ENCODE results near the gene IMPDH1. TPM values are rescaled to one million over a fixed set of nuclear protein-coding genes. Genes with fewer than 3 reads are reported as not detected.

The IMPDH1 gene
- total and polyA plus RNA-seq, 9 of the 15 experiments (the other 6 are each of a cell fraction or from before 2014, with no cell fraction given): 0.80 to 118 (median 64.3) TPM

DNA sequence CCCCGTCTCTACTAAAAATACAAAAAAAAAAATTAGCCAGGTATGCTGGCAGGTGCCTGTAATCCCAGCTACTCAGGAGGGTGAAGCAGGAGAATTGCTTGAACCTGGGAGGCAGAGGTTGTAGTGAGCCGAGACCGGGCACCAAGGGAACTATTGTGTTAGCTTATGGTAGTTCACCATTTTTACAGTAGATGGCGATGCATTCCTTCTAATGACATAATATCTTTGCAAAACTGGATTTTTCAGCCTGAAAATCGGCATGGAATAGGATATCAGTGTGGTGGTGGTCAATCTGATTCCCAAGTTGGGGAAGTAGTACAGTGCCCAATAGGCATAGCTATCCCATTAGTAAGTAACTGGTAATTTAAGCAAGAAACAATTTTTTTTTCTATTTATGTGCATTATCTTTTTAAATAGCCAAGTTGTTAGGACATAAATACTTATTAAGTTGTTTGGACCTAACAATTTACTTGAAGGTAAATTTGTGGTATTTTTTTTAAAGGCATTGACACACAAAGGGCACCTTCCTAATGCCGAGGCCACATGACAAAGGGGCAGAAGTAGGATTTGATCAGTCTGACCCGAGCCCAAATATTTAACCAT is 17.6 kb upstream of the IMPDH1 start (continued):
- TF ChIP-seq LCOR (CRISPR knock-in tag; IDR thresholded peaks at IDR 0.05) (no peak), MTA2 (IDR thresholded peaks at IDR 0.05; ENCODE audit: low read depth) (no peak), RBM39 (optimal IDR thresholded peaks at IDR 0.05; ENCODE audit: low read depth, low read length) (no peak), SRF (CRISPR knock-in tag; IDR thresholded peaks at IDR 0.05) (peak in 1 of 2 experiments; percentile 30; a peak in 1 of 4 replicates), ZNF165 (CRISPR knock-in tag; IDR thresholded peaks at IDR 0.05; ENCODE audit: borderline replicate concordance) (no peak), HMGN3 (IDR thresholded peaks at IDR 0.05; ENCODE audit: borderline replicate concordance, extremely low read depth, insufficient read length, low read depth, low read length) (no peak), RFX1 (IDR thresholded peaks at IDR 0.05) (peak; percentile 17; the same call in 1 of the 2 replicates), ZNF41 (CRISPR knock-in tag; conservative IDR thresholded peaks at IDR 0.05) (no peak), FOXA3 (CRISPR knock-in tag; conservative IDR thresholded peaks at IDR 0.05 in 1 of 2, IDR thresholded peaks at IDR 0.05 in 1 of 2) (no peak), KLF1 (tag; IDR thresholded peaks at IDR 0.05) (0 out of 2 replicates have a peak, but pooled peaks have one; percentile 19), RAD21 (CRISPR knock-in tag; conservative IDR thresholded peaks at IDR 0.05 in 1 of 2, IDR thresholded peaks at IDR 0.05 in 1 of 2) (peak; percentile 96 to 98), MEF2A (IDR thresholded peaks at IDR 0.05; ENCODE audit: control insufficient read depth, low read depth, low read length) (no peak), KLF6 (CRISPR knock-in tag; IDR thresholded peaks at IDR 0.05; ENCODE audit: borderline replicate concordance) (no peak)
- TF ChIP-seq, protein P1, sequence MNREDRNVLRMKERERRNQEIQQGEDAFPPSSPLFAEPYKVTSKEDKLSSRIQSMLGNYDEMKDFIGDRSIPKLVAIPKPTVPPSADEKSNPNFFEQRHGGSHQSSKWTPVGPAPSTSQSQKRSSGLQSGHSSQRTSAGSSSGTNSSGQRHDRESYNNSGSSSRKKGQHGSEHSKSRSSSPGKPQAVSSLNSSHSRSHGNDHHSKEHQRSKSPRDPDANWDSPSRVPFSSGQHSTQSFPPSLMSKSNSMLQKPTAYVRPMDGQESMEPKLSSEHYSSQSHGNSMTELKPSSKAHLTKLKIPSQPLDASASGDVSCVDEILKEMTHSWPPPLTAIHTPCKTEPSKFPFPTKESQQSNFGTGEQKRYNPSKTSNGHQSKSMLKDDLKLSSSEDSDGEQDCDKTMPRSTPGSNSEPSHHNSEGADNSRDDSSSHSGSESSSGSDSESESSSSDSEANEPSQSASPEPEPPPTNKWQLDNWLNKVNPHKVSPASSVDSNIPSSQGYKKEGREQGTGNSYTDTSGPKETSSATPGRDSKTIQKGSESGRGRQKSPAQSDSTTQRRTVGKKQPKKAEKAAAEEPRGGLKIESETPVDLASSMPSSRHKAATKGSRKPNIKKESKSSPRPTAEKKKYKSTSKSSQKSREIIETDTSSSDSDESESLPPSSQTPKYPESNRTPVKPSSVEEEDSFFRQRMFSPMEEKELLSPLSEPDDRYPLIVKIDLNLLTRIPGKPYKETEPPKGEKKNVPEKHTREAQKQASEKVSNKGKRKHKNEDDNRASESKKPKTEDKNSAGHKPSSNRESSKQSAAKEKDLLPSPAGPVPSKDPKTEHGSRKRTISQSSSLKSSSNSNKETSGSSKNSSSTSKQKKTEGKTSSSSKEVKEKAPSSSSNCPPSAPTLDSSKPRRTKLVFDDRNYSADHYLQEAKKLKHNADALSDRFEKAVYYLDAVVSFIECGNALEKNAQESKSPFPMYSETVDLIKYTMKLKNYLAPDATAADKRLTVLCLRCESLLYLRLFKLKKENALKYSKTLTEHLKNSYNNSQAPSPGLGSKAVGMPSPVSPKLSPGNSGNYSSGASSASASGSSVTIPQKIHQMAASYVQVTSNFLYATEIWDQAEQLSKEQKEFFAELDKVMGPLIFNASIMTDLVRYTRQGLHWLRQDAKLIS (CRISPR knock-in tag; IDR thresholded peaks at IDR 0.05): no peak
- TF ChIP-seq, protein P2, sequence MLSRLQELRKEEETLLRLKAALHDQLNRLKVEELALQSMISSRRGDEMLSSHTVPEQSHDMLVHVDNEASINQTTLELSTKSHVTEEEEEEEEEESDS (CRISPR knock-in tag; IDR thresholded peaks at IDR 0.05): no peak
